Activated T-cell treated with anti-CD3 and anti-CD28 coated beads, Interleukin-2, amount 50 U/mL, for 72 hours (primary cell): Measurements from ENCODE around the gene SMS. TPM values are rescaled to one million over a fixed set of nuclear protein-coding genes. Genes with fewer than 3 reads are reported as not detected.
"Not testable (repeated sequence)": the region's sequence is repeated elsewhere in the genome, so short reads cannot be mapped to it uniquely, and the experiment has no call there.

ENCODE experiments used
- ATAC-seq, 2 donors: fragments of 150-1000 bp; cut with Tn5 transposase; replicated peaks in 1 of 2; 2 replicates each; pipeline ENCODE4 v1.10.0; 2021; ENCODE audit warnings: moderate library complexity in 2 of 2, mild to moderate bottlenecking in 1 of 2
- DNase-seq, 2 donors: peaks; one replicate each; pipeline ENCODE4 v3.0.0; 2021 to 2022; ENCODE audit warnings: mixed read lengths in 1 of 2
- H3K27ac Mint-ChIP-seq: one replicate; pipeline ENCODE4 v1.8.0; 2022; ENCODE audit warnings: mild to moderate bottlenecking, moderate library complexity, mixed read lengths
- H3K27me3 Mint-ChIP-seq: one replicate; pipeline ENCODE4 v1.8.0; 2022; ENCODE audit warnings: low read depth, mixed read lengths
- H3K36me3 Mint-ChIP-seq, 2 donors: one replicate each; pipeline ENCODE4 v1.8.0; 2022; ENCODE audit warnings: mixed read lengths in 2 of 2, mild to moderate bottlenecking in 1 of 2; ENCODE audit not compliant: insufficient read depth in 2 of 2
- H3K4me1 Mint-ChIP-seq: one replicate; pipeline ENCODE4 v1.8.0; 2022; ENCODE audit warnings: low read depth, mixed read lengths
- H3K4me3 Mint-ChIP-seq, 2 donors: one replicate each; pipeline ENCODE4 v1.8.0; 2022; ENCODE audit warnings: mild to moderate bottlenecking in 2 of 2, mixed read lengths in 2 of 2, moderate library complexity in 2 of 2
- H3K9me3 Mint-ChIP-seq, 2 donors: one replicate each; pipeline ENCODE4 v1.8.0; 2022; ENCODE audit warnings: mixed read lengths in 2 of 2
- total RNA-seq, 2 donors: library from RNA; stranded (reverse); gene quantifications; one replicate each; pipeline ENCODE4 v1.2.3, GENCODE V29; 2022

The SMS gene
- total RNA-seq, 2 donors from 2014 or later: 57.7 to 70.3 TPM

- Mint-ChIP-seq H3K4me1 (peaks cover 24% of the 10 kb centered on the region), H3K36me3 (no peaks in the 10 kb centered on the region), H3K27ac (no peak overlapping the region), H3K9me3 (peaks cover 0 to 3% of the 10 kb centered on the region in 2 donors), H3K27me3 (no peaks in the 10 kb centered on the region), H3K4me3 (no peak overlapping the region)
- no peak for DNase-seq
- ATAC-seq: no peak
Observed at GRCh38 chrX:21934414-21934813, 6.1 kb upstream of the SMS start.

GRCh38 chrX:21939906-21940305 lies 603 bp upstream of the SMS start:
- Mint-ChIP-seq H3K27me3 (no peaks in the 10 kb centered on the region), H3K27ac (no peak overlapping the region), H3K4me3 (peak overlapping the region; percentile 56 to 67), H3K9me3 (no peaks in the 10 kb centered on the region), H3K4me1 (peaks cover 16% of the 10 kb centered on the region), H3K36me3 (peaks cover 0 to 5% of the 10 kb centered on the region in 2 donors)
- ATAC-seq (no peak), DNase-seq (no peak)

GRCh38 chrX:21943460-21944135 lies 3.1 kb downstream of the SMS start:
- DNase-seq: no peak

GRCh38 chrX:21944136-21944615 lies 3.7 kb downstream of the SMS start:
- Mint-ChIP-seq H3K4me3 (peak overlapping the region in 1 of 2 donors; percentile 71), H3K9me3 (no peaks in the 10 kb centered on the region), H3K36me3 (peaks cover 0 to 5% of the 10 kb centered on the region in 2 donors), H3K4me1 (peaks cover 35% of the 10 kb centered on the region), H3K27ac (peak overlapping the region; percentile 65), H3K27me3 (no peaks in the 10 kb centered on the region)
- no peak for DNase-seq
- no peak for ATAC-seq

More at GRCh38 chrX:21943460-21944135, 3.1 kb downstream of the SMS start:
- H3K27ac Mint-ChIP-seq: peak overlapping the region; percentile 75
- peak overlapping the region; percentile 54 to 71 for H3K4me3 Mint-ChIP-seq
- H3K9me3 Mint-ChIP-seq: no peaks in the 10 kb centered on the region
- H3K27me3 Mint-ChIP-seq: no peaks in the 10 kb centered on the region
- peaks cover 0 to 5% of the 10 kb centered on the region in 2 donors for H3K36me3 Mint-ChIP-seq
- no peak for ATAC-seq
- H3K4me1 Mint-ChIP-seq: peaks cover 35% of the 10 kb centered on the region

- Mint-ChIP-seq H3K4me3 (peak overlapping the region in 1 of 2 donors; percentile 29), H3K36me3 (peaks cover 0 to 4% of the 10 kb centered on the region in 2 donors), H3K9me3 (no peaks in the 10 kb centered on the region), H3K27me3 (no peaks in the 10 kb centered on the region), H3K4me1 (peaks cover 33% of the 10 kb centered on the region), H3K27ac (peak overlapping the region; percentile 69)
- DNase-seq: no peak
- peak in 1 of 2 donors; percentile 39 for ATAC-seq
Observed at GRCh38 chrX:21946925-21947641, 6.6 kb downstream of the SMS start.

GRCh38 chrX:21947671-21948070 lies 7.2 kb downstream of the SMS start:
- Mint-ChIP-seq H3K27me3 (no peaks in the 10 kb centered on the region), H3K4me3 (peak overlapping the region in 1 of 2 donors; percentile 29), H3K4me1 (peaks cover 30% of the 10 kb centered on the region), H3K36me3 (no peaks in the 10 kb centered on the region), H3K27ac (peak overlapping the region; percentile 54), H3K9me3 (no peaks in the 10 kb centered on the region)
- DNase-seq: no peak
- no peak for ATAC-seq

- Mint-ChIP-seq H3K9me3 (no peaks in the 10 kb centered on the region), H3K4me3 (no peak overlapping the region), H3K4me1 (peaks cover 19% of the 10 kb centered on the region)
Observed at GRCh38 chrX:21948897-21949578, 8.5 kb downstream of the SMS start.

GRCh38 chrX:21949689-21950088 lies 9.2 kb downstream of the SMS start:
- no peaks in the 10 kb centered on the region for H3K9me3 Mint-ChIP-seq
- H3K27ac Mint-ChIP-seq: no peak overlapping the region
- no peaks in the 10 kb centered on the region for H3K27me3 Mint-ChIP-seq
- no peak for ATAC-seq
- peaks cover 19% of the 10 kb centered on the region for H3K4me1 Mint-ChIP-seq
- H3K4me3 Mint-ChIP-seq: no peak overlapping the region
- DNase-seq: no peak
- no peaks in the 10 kb centered on the region for H3K36me3 Mint-ChIP-seq

More at GRCh38 chrX:21948897-21949578, 8.5 kb downstream of the SMS start:
- Mint-ChIP-seq H3K36me3 (no peaks in the 10 kb centered on the region), H3K27ac (no peak overlapping the region), H3K27me3 (no peaks in the 10 kb centered on the region)
- DNase-seq (no peak), ATAC-seq (no peak)

GRCh38 chrX:21950557-21950956 lies 10.0 kb downstream of the SMS start:
- not testable (repeated sequence) for H3K4me3 Mint-ChIP-seq, H3K36me3 Mint-ChIP-seq, ATAC-seq, H3K27ac Mint-ChIP-seq, H3K9me3 Mint-ChIP-seq, H3K27me3 Mint-ChIP-seq, DNase-seq
- peaks cover 22% of the 10 kb centered on the region for H3K4me1 Mint-ChIP-seq

- Mint-ChIP-seq H3K4me3 (no peak overlapping the region), H3K27me3 (peaks cover 6% of the 10 kb centered on the region), H3K27ac (no peak overlapping the region), H3K36me3 (no peaks in the 10 kb centered on the region), H3K9me3 (no peaks in the 10 kb centered on the region), H3K4me1 (peaks cover 12% of the 10 kb centered on the region)
- no peak for DNase-seq
- no peak for ATAC-seq
Observed at GRCh38 chrX:21952624-21953023, 12.1 kb downstream of the SMS start.

GRCh38 chrX:21953195-21953830 lies 12.8 kb downstream of the SMS start:
- peaks cover 13% of the 10 kb centered on the region for H3K4me1 Mint-ChIP-seq
- not testable (repeated sequence) for H3K27ac Mint-ChIP-seq, H3K27me3 Mint-ChIP-seq, H3K9me3 Mint-ChIP-seq, H3K4me3 Mint-ChIP-seq, H3K36me3 Mint-ChIP-seq, ATAC-seq, DNase-seq

GRCh38 chrX:21955403-21956189 lies 15.1 kb downstream of the SMS start:
- Mint-ChIP-seq H3K4me3 (no peak overlapping the region), H3K36me3 (no peaks in the 10 kb centered on the region), H3K9me3 (no peaks in the 10 kb centered on the region), H3K27ac (no peak overlapping the region), H3K27me3 (peaks cover 14% of the 10 kb centered on the region), H3K4me1 (peaks cover 26% of the 10 kb centered on the region)
- no peak for ATAC-seq
- DNase-seq: no peak
